Astrocyte of the spinal cord (primary cell): Measurements from ENCODE around the gene SEMA4A.

Experiments
- DNase-seq: peaks from one replicate; pipeline ENCODE4 v3.0.0; 2011; ENCODE audit warnings: low read depth, low spot score
- H3K4me3 ChIP-seq: 2 replicates; pipeline ENCODE4 v1.5.1; 2011; ENCODE audit warnings: low read depth, mild to moderate bottlenecking, low read length, moderate library complexity
- in situ Hi-C: cut with HindIII; loops from 2 replicates; pipeline ENCODE4 v1.10.0; 2017; ENCODE audit warnings: low sequenced_read_pairs
- TF ChIP-seq, protein P1 (sequence below): IDR thresholded peaks from 2 replicates; pipeline ENCODE4 v1.5.1; 2012; ENCODE audit warnings: low read depth, mild to moderate bottlenecking, low read length, inconsistent platforms

The SEMA4A gene

DNA sequence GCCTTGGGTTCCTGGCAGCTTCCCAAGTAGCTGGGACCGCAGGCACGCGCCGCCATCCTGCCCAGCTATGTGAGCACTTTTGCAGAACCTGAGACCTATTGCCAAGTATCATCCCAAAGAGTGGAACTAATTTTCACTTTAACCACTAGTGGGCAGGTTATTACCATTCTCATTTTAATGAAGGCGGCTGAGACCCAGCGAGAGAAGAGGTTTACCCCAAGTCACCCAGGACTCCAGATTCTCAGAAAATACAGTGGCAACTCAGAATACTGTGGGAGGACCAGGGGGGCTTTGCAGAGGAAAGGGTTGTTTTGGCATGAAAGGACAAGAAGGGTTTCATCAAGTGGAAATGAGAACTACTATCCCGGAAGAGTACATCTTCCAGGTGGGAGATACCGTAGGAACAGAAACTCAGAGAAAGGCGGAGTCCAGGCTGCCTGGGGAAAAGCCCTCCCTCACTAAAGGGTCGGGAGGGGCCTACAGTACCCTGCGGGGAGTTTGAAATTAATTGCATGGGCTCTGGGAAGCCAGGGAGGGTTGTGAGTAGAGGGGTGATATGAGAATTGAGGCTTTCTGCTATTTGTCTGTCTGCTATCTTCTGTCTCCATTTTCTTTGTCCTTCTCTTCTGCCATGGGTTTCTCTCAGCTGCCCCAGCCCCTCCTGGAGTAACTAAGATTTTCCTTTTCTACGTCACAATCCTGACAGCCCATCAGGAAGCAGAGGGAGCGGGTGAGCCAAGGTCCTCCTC, 7.2 kb upstream of the SEMA4A start:
- TF ChIP-seq, protein P1, sequence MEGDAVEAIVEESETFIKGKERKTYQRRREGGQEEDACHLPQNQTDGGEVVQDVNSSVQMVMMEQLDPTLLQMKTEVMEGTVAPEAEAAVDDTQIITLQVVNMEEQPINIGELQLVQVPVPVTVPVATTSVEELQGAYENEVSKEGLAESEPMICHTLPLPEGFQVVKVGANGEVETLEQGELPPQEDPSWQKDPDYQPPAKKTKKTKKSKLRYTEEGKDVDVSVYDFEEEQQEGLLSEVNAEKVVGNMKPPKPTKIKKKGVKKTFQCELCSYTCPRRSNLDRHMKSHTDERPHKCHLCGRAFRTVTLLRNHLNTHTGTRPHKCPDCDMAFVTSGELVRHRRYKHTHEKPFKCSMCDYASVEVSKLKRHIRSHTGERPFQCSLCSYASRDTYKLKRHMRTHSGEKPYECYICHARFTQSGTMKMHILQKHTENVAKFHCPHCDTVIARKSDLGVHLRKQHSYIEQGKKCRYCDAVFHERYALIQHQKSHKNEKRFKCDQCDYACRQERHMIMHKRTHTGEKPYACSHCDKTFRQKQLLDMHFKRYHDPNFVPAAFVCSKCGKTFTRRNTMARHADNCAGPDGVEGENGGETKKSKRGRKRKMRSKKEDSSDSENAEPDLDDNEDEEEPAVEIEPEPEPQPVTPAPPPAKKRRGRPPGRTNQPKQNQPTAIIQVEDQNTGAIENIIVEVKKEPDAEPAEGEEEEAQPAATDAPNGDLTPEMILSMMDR: peak; percentile 63
- peak; percentile 96 for DNase-seq
- in situ Hi-C loops: no loop called here
- H3K4me3 ChIP-seq: no peak overlapping the region

DNA sequence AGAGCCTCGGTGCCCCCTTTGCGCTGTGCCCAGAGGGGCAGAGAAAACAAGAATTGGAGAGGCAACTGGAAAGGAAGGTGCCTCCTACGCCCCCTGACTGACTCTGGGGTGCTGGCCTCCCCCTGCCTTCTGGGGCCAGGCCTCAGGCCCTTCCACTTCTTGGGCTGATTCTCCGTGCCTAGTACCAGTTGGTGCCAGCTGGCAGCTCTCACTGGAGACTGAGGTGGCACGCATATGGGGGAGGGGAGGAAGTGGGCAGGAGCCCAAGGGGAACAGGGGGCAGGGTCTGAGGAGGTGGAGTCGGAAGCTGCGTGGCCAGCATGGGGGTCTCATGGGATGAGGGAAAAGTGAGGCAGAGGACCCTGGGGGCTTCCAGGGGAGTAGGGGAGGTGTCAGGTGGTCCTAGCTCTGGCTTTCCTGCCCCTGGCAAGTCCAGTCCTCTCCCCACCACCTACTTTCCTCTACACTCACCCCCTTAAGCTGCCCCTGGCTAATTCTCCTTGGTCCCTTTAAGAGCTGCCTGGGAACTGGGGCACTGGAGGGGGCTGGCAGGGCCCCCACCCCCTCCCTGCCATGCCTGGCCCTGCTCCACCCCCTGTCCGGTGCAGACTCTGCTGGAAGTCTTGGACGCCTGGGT, 6.5 kb upstream of the SEMA4A start:
- no peak for DNase-seq
- TF ChIP-seq, protein P1: no peak
- no peak overlapping the region for H3K4me3 ChIP-seq
- in situ Hi-C loops: no loop called here

- no peak for DNase-seq
- TF ChIP-seq, protein P1: no peak
- in situ Hi-C loops: no loop called here
- H3K4me3 ChIP-seq: no peak overlapping the region
Observed at GRCh38 chr1:156148216-156148615, 5.2 kb upstream of the SEMA4A start.

DNA sequence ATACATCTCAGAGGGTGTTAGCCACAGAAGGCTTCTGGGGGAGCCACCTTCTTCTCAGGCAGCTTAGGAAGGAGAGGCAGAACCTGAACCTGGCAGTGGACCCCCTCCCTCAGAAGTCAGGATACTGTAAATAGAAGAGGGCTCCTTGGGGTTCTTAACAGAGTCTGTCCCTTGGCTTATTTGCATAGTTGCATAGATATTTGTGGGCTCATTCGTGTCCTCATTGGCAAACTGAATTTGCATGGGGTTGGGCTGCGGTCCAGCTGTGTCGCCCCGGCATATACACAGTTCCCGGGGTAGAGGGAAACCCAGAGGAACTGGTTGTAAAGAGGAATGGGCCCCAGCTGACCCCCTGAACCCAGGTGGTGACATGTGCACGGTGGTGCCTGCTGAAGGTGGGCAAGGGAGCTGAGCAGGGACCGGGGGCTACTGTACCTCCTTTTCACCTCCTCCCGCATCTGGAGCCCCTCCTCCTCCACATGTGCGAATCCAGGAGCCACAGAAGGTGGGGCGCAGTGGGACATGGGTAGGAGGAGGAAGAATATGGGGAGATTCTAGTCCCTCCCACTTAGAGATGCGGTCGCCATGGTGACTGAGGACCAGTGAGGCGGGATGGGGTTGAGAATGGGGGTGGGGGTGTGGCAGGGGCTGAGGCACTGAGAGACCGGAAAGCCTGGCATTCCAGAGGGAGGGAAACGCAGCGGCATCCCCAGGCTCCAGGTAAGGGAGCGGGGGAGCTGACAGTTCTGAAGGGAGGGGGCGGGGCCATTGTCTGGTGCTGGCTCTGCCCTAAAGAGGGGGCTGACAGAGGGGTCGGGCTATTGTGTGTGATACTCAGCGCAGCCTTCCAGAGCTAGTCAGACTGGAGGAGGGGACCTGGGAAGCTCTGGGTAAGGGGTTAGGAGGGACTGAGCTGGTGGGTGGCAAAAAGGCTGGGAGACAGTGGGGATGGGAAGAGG, 3.7 kb upstream of the SEMA4A start:
- TF ChIP-seq, protein P1: no peak
- no peak for DNase-seq
- H3K4me3 ChIP-seq: no peak overlapping the region
- in situ Hi-C loops: no loop called here

DNA sequence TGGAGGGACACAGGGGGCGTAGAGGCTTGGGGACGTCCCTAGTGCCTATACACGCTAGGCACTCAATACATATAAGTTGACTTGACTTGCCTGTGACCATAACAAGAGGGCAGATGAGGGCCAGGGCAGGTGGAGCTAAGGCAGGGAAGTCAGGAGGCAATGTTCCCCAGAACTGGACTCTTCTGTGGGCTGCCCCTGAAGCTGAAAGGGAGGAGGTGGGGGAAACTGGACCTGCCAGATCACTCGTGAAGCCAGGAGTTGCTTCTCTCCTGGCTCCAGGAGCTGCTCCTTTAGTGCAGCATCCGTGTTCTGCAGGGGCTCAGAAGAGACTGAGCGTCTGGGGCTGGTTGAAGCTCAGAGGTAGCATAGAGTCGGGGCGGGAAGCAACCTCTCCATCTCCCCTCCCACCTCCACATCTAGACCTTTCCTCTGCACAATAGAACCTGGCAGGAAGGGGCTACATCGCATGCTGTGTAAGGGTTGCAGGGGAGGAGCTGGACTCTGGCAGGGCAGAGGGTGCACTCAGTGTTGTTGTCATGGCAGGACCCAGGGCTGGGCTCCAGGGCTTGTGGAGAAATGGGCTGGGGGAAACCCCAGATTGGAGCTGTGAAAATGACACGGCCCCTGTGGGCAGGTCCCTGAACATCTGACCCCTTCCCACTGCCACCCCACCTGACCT, 2.9 kb upstream of the SEMA4A start:
- no peak for DNase-seq
- no peak overlapping the region for H3K4me3 ChIP-seq
- TF ChIP-seq, protein P1: no peak
- in situ Hi-C loops: no loop called here
